IMR-90 (cell line): ENCODE data around the gene UBE2QL1. TPM values are rescaled to one million over a fixed set of nuclear protein-coding genes. Genes with fewer than 3 reads are reported as not detected.

Experiments
- ATAC-seq: fragments of 200-7000 bp; cut with Tn5 transposase; 2 replicates; pipeline ENCODE4 v1.9.1; 2020; ENCODE audit warnings: low read depth, mild to moderate bottlenecking, moderate library complexity
- BruUV-seq: library from RNA; stranded (reverse); fragments of 400-500 nt; replicated peaks from 2 replicates; lab custom pipeline; 2021; lab: Mats Ljungman, UMichigan
- CTCF ChIA-PET: fragments of 300-600 bp; formaldehyde crosslinking; extraction: SDS; loops from one replicate; lab custom pipeline; 2021; ENCODE audit warnings: antibody characterized with exemption; lab: Yijun Ruan, JAX
- POLR2A ChIA-PET: fragments of 300-600 bp; sonication (Branson Sonifier 250); formaldehyde crosslinking; loops from one replicate; lab custom pipeline; 2022; ENCODE audit warnings: antibody characterized with exemption; ENCODE audit not compliant: unreplicated experiment; lab: Charles Lee
- DNase-seq: peaks from one replicate; pipeline ENCODE4 v3.0.0; 2013
- H2AFZ ChIP-seq: replicated peaks from 2 replicates; pipeline ENCODE3; 2013; ENCODE audit warnings: low read length, mild to moderate bottlenecking; ENCODE audit not compliant: poor library complexity
- H2AK5ac ChIP-seq: 2 replicates; pipeline ENCODE4 v1.6.1; 2013; ENCODE audit warnings: low read depth, low read length, inconsistent platforms
- H2AK9ac ChIP-seq: replicated peaks from 2 replicates; pipeline ENCODE3; 2013; ENCODE audit warnings: mild to moderate bottlenecking, low read depth, low read length, moderate library complexity; ENCODE audit not compliant: poor library complexity
- H2BK120ac ChIP-seq: 2 replicates; pipeline ENCODE4 v1.6.1; 2013; ENCODE audit warnings: low read depth, low read length, inconsistent platforms
- H2BK15ac ChIP-seq: 3 replicates; pipeline ENCODE4 v1.6.1; 2013; ENCODE audit warnings: low read depth, low read length, inconsistent platforms
- H2BK20ac ChIP-seq: 2 replicates; pipeline ENCODE4 v1.6.1; 2013; ENCODE audit warnings: low read depth, mild to moderate bottlenecking, inconsistent platforms, low read length, moderate library complexity
- H2BK5ac ChIP-seq: 2 replicates; pipeline ENCODE4 v1.6.1; 2013; ENCODE audit warnings: mild to moderate bottlenecking, low read depth, low read length, inconsistent platforms; ENCODE audit not compliant: poor library complexity, severe bottlenecking
- H3K14ac ChIP-seq: replicated peaks from 2 replicates; pipeline ENCODE4 v1.6.1; 2013; ENCODE audit warnings: low read depth, low read length, inconsistent platforms
- H3K18ac ChIP-seq: 2 replicates; pipeline ENCODE4 v1.6.1; 2013; ENCODE audit warnings: low read depth, low read length, control low read depth
- H3K23ac ChIP-seq: 2 replicates; pipeline ENCODE4 v1.6.1; 2013; ENCODE audit warnings: low read depth, low read length, inconsistent platforms
- H3K27ac ChIP-seq: 2 replicates; pipeline ENCODE4 v1.5.1; 2013; ENCODE audit warnings: mild to moderate bottlenecking, control low read depth, low read length; ENCODE audit not compliant: insufficient read depth
- H3K27me3 ChIP-seq: 2 replicates; pipeline ENCODE4 v1.6.1; 2013; ENCODE audit warnings: low read length; ENCODE audit not compliant: control insufficient read depth, insufficient read depth
- H3K36me3 ChIP-seq: 2 replicates; pipeline ENCODE4 v1.6.1; 2013; ENCODE audit warnings: low read length, mixed read lengths; ENCODE audit not compliant: control insufficient read depth, insufficient read depth
- H3K4ac ChIP-seq: 2 replicates; pipeline ENCODE4 v1.6.1; 2013; ENCODE audit warnings: low read depth, low read length, inconsistent platforms
- H3K4me1 ChIP-seq: 2 replicates; pipeline ENCODE4 v1.6.1; 2013; ENCODE audit warnings: low read length, mixed read lengths; ENCODE audit not compliant: control insufficient read depth, insufficient read depth
- H3K4me2 ChIP-seq: 2 replicates; pipeline ENCODE4 v1.6.1; 2013; ENCODE audit warnings: low read depth, mild to moderate bottlenecking, control low read depth, low read length, moderate library complexity
- H3K4me3 ChIP-seq: 2 replicates; pipeline ENCODE4 v1.5.1; 2013; ENCODE audit warnings: low read depth, mild to moderate bottlenecking, control low read depth, low read length, moderate library complexity; ENCODE audit not compliant: insufficient read depth
- H3K56ac ChIP-seq: 2 replicates; pipeline ENCODE4 v1.6.1; 2013; ENCODE audit warnings: low read length, inconsistent platforms; ENCODE audit not compliant: insufficient read depth; ENCODE audit errors: extremely low read depth
- H3K79me1 ChIP-seq, 2 experiments: 2 replicates each; pipeline ENCODE4 v1.6.1; 2013; ENCODE audit warnings: low read length in 2 of 2, inconsistent platforms in 1 of 2, low read depth in 1 of 2
- H3K9ac ChIP-seq: 2 replicates; pipeline ENCODE4 v1.6.1; 2013; ENCODE audit warnings: low read depth, low read length, control low read depth
- H3K9me1 ChIP-seq: 2 replicates; pipeline ENCODE4 v1.6.1; 2013; ENCODE audit warnings: low read length, inconsistent platforms; ENCODE audit not compliant: insufficient read depth
- H3K9me3 ChIP-seq: 2 replicates; pipeline ENCODE4 v1.6.1; 2013; ENCODE audit warnings: low read length; ENCODE audit not compliant: control insufficient read depth, insufficient read depth
- H4K20me1 ChIP-seq: 2 replicates; pipeline ENCODE4 v1.6.1; 2013; ENCODE audit warnings: low read length, inconsistent platforms; ENCODE audit not compliant: insufficient read depth
- H4K5ac ChIP-seq: 2 replicates; pipeline ENCODE4 v1.6.1; 2013; ENCODE audit warnings: mild to moderate bottlenecking, low read depth, low read length, control low read depth
- H4K8ac ChIP-seq, 2 experiments: 2 replicates each; pipeline ENCODE4 v1.6.1; 2013; ENCODE audit warnings: low read depth in 2 of 2, low read length in 2 of 2, control low read depth in 1 of 2, inconsistent platforms in 1 of 2
- H4K91ac ChIP-seq: 2 replicates; pipeline ENCODE4 v1.6.1; 2013; ENCODE audit warnings: low read depth, low read length, inconsistent platforms; ENCODE audit not compliant: insufficient read depth
- BHLHE40 ChIP-seq: fragments of 150-350 bp; IDR thresholded peaks from 2 replicates; pipeline ENCODE4 v1.6.1; 2016; ENCODE audit warnings: mild to moderate bottlenecking, low read depth, low read length
- CEBPB ChIP-seq: IDR thresholded peaks from 2 replicates; pipeline ENCODE4 v1.6.1; 2012; ENCODE audit warnings: low read depth, low read length, improper control_type of control experiment
- CHD1 ChIP-seq: IDR thresholded peaks from 2 replicates; pipeline ENCODE4 v1.6.1; 2012; ENCODE audit warnings: low read depth, low read length, improper control_type of control experiment
- CTCF ChIP-seq: conservative IDR thresholded peaks from 2 replicates; pipeline ENCODE4 v1.5.1; 2012; ENCODE audit warnings: mild to moderate bottlenecking, low read depth, low read length, improper control_type of control experiment
- ELK1 ChIP-seq: fragments of 150-350 bp; IDR thresholded peaks from 2 replicates; pipeline ENCODE4 v1.6.1; 2016; ENCODE audit warnings: low read depth, mild to moderate bottlenecking, low read length, moderate library complexity, borderline replicate concordance
- FOS ChIP-seq: fragments of 150-350 bp; IDR thresholded peaks from 2 replicates; pipeline ENCODE4 v1.6.1; 2016; ENCODE audit warnings: low read depth, low read length
- MAFK ChIP-seq: IDR thresholded peaks from 2 replicates; pipeline ENCODE4 v1.6.1; 2012; ENCODE audit warnings: low read depth, low read length, improper control_type of control experiment
- MAZ ChIP-seq: IDR thresholded peaks from 2 replicates; pipeline ENCODE4 v1.6.1; 2012; ENCODE audit warnings: low read depth, mild to moderate bottlenecking, low read length, improper control_type of control experiment, moderate library complexity, borderline replicate concordance
- NFE2L2 ChIP-seq: fragments of 150-350 bp; IDR thresholded peaks from 2 replicates; pipeline ENCODE4 v1.6.1; 2016; ENCODE audit warnings: low read depth, mild to moderate bottlenecking, low read length
- POLR2A ChIP-seq: IDR thresholded peaks from 2 replicates; pipeline ENCODE4 v1.6.1; 2012; ENCODE audit warnings: mild to moderate bottlenecking, low read depth, low read length
- RAD21 ChIP-seq: IDR thresholded peaks from 2 replicates; pipeline ENCODE4 v1.6.1; 2012; ENCODE audit warnings: low read length, improper control_type of control experiment
- RCOR1 ChIP-seq: IDR thresholded peaks from 2 replicates; pipeline ENCODE4 v1.6.1; 2012; ENCODE audit warnings: mild to moderate bottlenecking, low read length, improper control_type of control experiment; ENCODE audit not compliant: insufficient replicate concordance
- RFX5 ChIP-seq: IDR thresholded peaks from 2 replicates; pipeline ENCODE4 v1.8.0; 2012; ENCODE audit warnings: low read depth, mild to moderate bottlenecking, low read length, moderate library complexity
- SMC3 ChIP-seq: fragments of 150-350 bp; IDR thresholded peaks from 2 replicates; pipeline ENCODE4 v1.6.1; 2016; ENCODE audit warnings: low read depth, mild to moderate bottlenecking, antibody characterized with exemption, low read length, moderate library complexity
- USF2 ChIP-seq: fragments of 150-350 bp; IDR thresholded peaks from 2 replicates; pipeline ENCODE4 v1.6.1; 2017; ENCODE audit warnings: mild to moderate bottlenecking, antibody characterized with exemption, low read length, low read depth
- WGBS, 2 experiments: methylation state at CpG; one replicate each; pipeline versions ENCODE4 v1.1.5 to v1.1.7; 2013; ENCODE audit warnings: missing lambda C conversion rate in 2 of 2; ENCODE audit not compliant: insufficient read length in 1 of 2; ENCODE audit errors: extremely low coverage in 2 of 2; 5-methylcytosine and 5-hydroxymethylcytosine counted together
- dilution Hi-C: fragments of 300-500 bp; cut with HindIII; formaldehyde crosslinking; loops from one replicate; pipeline ENCODE4 v1.14.3; 2018; ENCODE audit warnings: low sequenced_read_pairs; ENCODE audit not compliant: unreplicated experiment
- in situ Hi-C: fragments of 300-500 bp; cut with MboI; formaldehyde crosslinking; loops from 3 replicates; pipeline ENCODE4 v1.14.3; 2019; ENCODE audit warnings: low sequenced_read_pairs, inconsistent platforms, mixed read lengths
- intact Hi-C: fragments of 100-400 bp; cut with micrococcal nuclease; formaldehyde crosslinking; loops from 2 replicates; pipeline ENCODE4 v1.10.0; 2022
- polyA plus RNA-seq, 3 experiments: library from polyadenylated mRNA; depleted of rRNA; stranded (reverse); fragments of >200 nt; gene quantifications; 2 replicates each; pipeline ENCODE4 v1.2.3, GENCODE V29; 2012; ENCODE audit warnings: low replicate concordance in 1 of 3
- total RNA-seq: library from RNA; depleted of rRNA; stranded (reverse); fragments of >200 nt; gene quantifications from 2 replicates; pipeline ENCODE4 v1.2.3, GENCODE V29; 2012

Gene UBE2QL1
- total and polyA plus RNA-seq, 2 of the 4 experiments (the other 2 are of a cell fraction), result not detected

- Histone ChIP-seq H2BK20ac (no peak overlapping the region), H3K4ac (no peak overlapping the region), H2AK5ac (no peak overlapping the region), H4K8ac (no peak overlapping the region), H3K9me1 (no peaks in the 10 kb centered on the region), H3K79me1 (no peaks in the 10 kb centered on the region), H4K91ac (no peak overlapping the region), H3K23ac (no peak overlapping the region), H3K27me3 (no peaks in the 10 kb centered on the region; the same call in 1 of the 2 replicates), H3K14ac (no peak overlapping the region), H3K9ac (no peak overlapping the region), H3K56ac (no peak overlapping the region), H2BK120ac (no peak overlapping the region), H3K36me3 (no peaks in the 10 kb centered on the region), H2AFZ (no peak overlapping the region), H3K4me1 (no peaks in the 10 kb centered on the region), H3K9me3 (no peaks in the 10 kb centered on the region), H3K27ac (no peak overlapping the region), H2AK9ac (no peak overlapping the region), H3K4me3 (no peak overlapping the region), H4K5ac (no peak overlapping the region), H4K20me1 (no peaks in the 10 kb centered on the region), H3K18ac (no peak overlapping the region), H2BK5ac (no peak overlapping the region), H2BK15ac (no peak overlapping the region), H3K4me2 (no peak overlapping the region)
- ChIA-PET CTCF (no interaction called here), POLR2A (no interaction called here)
- intact Hi-C loops (no loop called here), dilution Hi-C loops (no loop called here), in situ Hi-C loops (no loop called here)
- DNase-seq (no peak), ATAC-seq (no peak)
- WGBS, 2 experiments, result 68% methylated on average over 7 of the region's 12 CpGs; no CpG with 5 or more reads in 1 of the 2 experiments
- BruUV-seq, result no TSS peak
- TF ChIP-seq CTCF, result no peak
- TF ChIP-seq MAFK, result no peak
- TF ChIP-seq FOS, result no peak
- TF ChIP-seq RAD21, result no peak
- no peak for TF ChIP-seq NFE2L2
- no peak for TF ChIP-seq ELK1
- no peak for TF ChIP-seq CHD1
- no peak for TF ChIP-seq CEBPB
- no peak for TF ChIP-seq BHLHE40
- no peak for TF ChIP-seq RCOR1
- no peak for TF ChIP-seq RFX5
- no peak for TF ChIP-seq SMC3
- TF ChIP-seq POLR2A, result no peak
- TF ChIP-seq MAZ, result no peak
- no peak for TF ChIP-seq USF2
Measured at GRCh38 chr5:6542421-6543345, 94.0 kb downstream of the UBE2QL1 start.
